MCF 10A (cell line): ENCODE results near the gene ITGA2B. TPM values are rescaled to one million over a fixed set of nuclear protein-coding genes. Genes with fewer than 3 reads are reported as not detected.

Source experiments
- BruUV-seq: library from RNA; stranded (reverse); fragments of 400-500 nt; replicated peaks from 2 replicates; lab custom pipeline; 2021; lab: Mats Ljungman, UMichigan
- CTCF ChIA-PET: fragments of 300-600 bp; sonication (Branson Sonifier 250); formaldehyde crosslinking; extraction: SDS; loops from one replicate; lab custom pipeline; 2021; ENCODE audit warnings: antibody characterized with exemption, inconsistent platforms; lab: Yijun Ruan, JAX
- POLR2A ChIA-PET: fragments of 300-600, 350-650 bp; sonication (Branson Sonifier 250); formaldehyde crosslinking; extraction: SDS; loops from one replicate; lab custom pipeline; 2020; ENCODE audit warnings: antibody characterized with exemption, inconsistent platforms; lab: Yijun Ruan, JAX
- DNase-seq: peaks from one replicate; pipeline ENCODE4 v3.0.0-alpha.2; 2018; ENCODE audit not compliant: unreplicated experiment
- H3K27ac Mint-ChIP-seq: one replicate; pipeline ENCODE4 v1.8.0; 2022; ENCODE audit warnings: mild to moderate bottlenecking, low read depth, mixed read lengths; ENCODE audit not compliant: unreplicated experiment
- H3K27me3 Mint-ChIP-seq: one replicate; pipeline ENCODE4 v1.8.0; 2022; ENCODE audit warnings: mixed read lengths; ENCODE audit not compliant: insufficient read depth, unreplicated experiment
- H3K36me3 Mint-ChIP-seq: one replicate; pipeline ENCODE4 v1.8.0; 2022; ENCODE audit warnings: mild to moderate bottlenecking, moderate library complexity, mixed read lengths; ENCODE audit not compliant: insufficient read depth, unreplicated experiment
- H3K4me1 Mint-ChIP-seq: one replicate; pipeline ENCODE4 v1.8.0; 2022; ENCODE audit warnings: mixed read lengths; ENCODE audit not compliant: insufficient read depth, unreplicated experiment
- H3K4me3 Mint-ChIP-seq: one replicate; pipeline ENCODE4 v1.8.0; 2022; ENCODE audit warnings: mild to moderate bottlenecking, moderate library complexity, mixed read lengths; ENCODE audit not compliant: unreplicated experiment
- H3K9me3 Mint-ChIP-seq: one replicate; pipeline ENCODE4 v1.8.0; 2022; ENCODE audit warnings: mixed read lengths; ENCODE audit not compliant: unreplicated experiment
- CTCF ChIP-seq: fragments of 200-600 bp; IDR thresholded peaks from one replicate; pipeline ENCODE4 v1.8.0; 2022; ENCODE audit warnings: antibody characterized with exemption, mild to moderate bottlenecking; ENCODE audit not compliant: unreplicated experiment
- intact Hi-C: fragments of 100-400 bp; cut with micrococcal nuclease; formaldehyde crosslinking; loops from 2 replicates; pipeline ENCODE4 v1.14.1; 2022
- total RNA-seq: library from RNA; stranded (reverse); gene quantifications from 2 replicates; pipeline ENCODE4 v1.2.3, GENCODE V29; 2022

ITGA2B gene
- total RNA-seq, 1 experiment from 2014 or later = 0.12 TPM

DNA sequence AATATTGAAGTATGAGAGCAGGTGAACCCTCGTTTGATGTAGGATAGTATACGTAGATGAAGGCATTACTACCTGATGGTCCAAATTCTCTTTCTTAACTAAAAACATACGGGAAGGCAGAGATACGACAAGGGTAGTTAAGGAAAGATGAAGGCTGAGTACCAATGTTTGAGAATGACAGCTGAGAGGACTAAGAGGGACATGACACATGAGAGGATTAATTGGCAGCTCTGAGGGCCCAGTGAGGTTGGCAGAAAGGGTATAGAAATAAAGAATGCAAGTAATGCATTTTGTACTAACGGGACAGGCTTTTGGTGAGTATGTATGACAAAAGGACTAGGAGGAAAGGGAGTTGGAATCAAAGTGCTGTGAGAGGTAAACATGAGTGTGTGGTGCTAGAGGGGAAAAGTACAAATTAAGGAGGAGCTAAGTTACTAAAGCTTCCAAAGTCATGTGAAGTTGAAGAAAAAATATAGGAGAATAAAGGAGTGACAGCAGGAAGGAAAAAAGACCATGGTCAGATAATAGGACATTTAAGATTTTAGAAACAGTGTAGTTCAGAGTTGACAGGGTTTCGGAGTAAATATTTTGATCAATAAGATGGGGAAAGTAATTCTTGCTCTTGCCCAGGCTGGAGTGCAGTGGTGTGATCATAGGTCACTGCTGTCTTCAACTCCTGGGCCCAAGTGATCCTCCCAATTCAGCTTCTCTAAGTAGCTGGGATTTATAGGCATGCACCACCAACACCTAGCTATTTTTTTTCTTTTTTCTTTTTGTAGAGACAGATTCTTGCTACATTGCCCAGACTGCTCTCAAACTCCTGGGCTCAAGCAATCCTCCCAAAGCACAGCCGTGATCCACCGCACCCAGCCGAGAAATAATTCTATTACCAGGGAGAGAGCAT lies 43.1 kb upstream of the ITGA2B start:
- Mint-ChIP-seq H3K4me3 (no peak overlapping the region), H3K4me1 (no peaks in the 10 kb centered on the region), H3K36me3 (peaks cover 63% of the 10 kb centered on the region), H3K9me3 (no peaks in the 10 kb centered on the region), H3K27me3 (no peaks in the 10 kb centered on the region), H3K27ac (peak overlapping the region; percentile 33)
- CTCF ChIA-PET = interaction anchor here (0.6 to 1.1 kb wide), 6 partner anchors 12 to 301 kb away, joined by 3 to 4 read pairs (median 4); no protein-coding TSS in a partner anchor
- intact Hi-C loops = no loop called here
- no peak for TF ChIP-seq CTCF
- no TSS peak for BruUV-seq
- POLR2A ChIA-PET = interaction anchor here (0.6 to 1.3 kb wide), 4 partner anchors 9 to 71 kb away, joined by 3 to 4 read pairs (median 4); partner anchors contain the start of gene GPATCH8
- no peak for DNase-seq

DNA sequence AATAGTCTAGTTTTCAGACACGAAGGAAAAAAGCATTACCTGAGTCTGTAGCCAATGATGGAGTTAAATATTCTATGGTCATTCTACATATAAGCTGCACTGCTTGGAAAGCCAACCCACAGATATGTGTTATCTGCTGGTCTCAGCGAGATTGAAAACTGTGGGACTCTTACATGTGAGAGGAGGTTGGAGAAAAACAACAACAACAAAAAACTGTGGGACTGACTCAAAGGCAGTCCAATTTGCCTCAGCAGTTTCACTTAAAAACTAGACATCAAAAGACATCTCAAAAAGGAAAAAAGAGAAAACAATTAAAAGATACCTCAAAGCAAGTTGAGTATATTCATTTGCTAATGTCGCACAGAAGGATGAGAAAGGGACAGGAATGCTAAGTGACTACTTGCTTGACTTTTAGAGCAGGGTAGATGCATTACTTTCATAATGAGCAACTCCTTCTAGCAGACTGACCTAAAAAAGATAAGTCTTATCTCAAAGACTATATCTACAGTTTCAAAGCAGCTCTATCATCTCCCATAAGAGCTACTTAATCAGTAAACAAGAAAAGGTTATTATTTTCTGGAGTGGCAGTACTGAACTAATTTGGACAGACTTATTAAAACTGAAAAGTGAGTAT lies 35.5 kb upstream of the ITGA2B start:
- TF ChIP-seq CTCF = no peak
- no peak overlapping the region for H3K27ac Mint-ChIP-seq
- CTCF ChIA-PET = interaction anchor here (0.7 kb wide), 1 partner anchor 34 kb away, joined by 4 read pairs; no protein-coding TSS in a partner anchor
- POLR2A ChIA-PET = interaction anchor here (1.2 kb wide), 1 partner anchor 10 kb away, joined by 4 read pairs; no protein-coding TSS in a partner anchor
- no peaks in the 10 kb centered on the region for H3K27me3 Mint-ChIP-seq
- no peak for DNase-seq
- no TSS peak for BruUV-seq
- no peaks in the 10 kb centered on the region for H3K9me3 Mint-ChIP-seq
- no peaks in the 10 kb centered on the region for H3K4me1 Mint-ChIP-seq
- peaks cover 48% of the 10 kb centered on the region for H3K36me3 Mint-ChIP-seq
- intact Hi-C loops = no loop called here
- H3K4me3 Mint-ChIP-seq = no peak overlapping the region

- TF ChIP-seq CTCF = no peak
- Mint-ChIP-seq H3K36me3 (peaks cover 48% of the 10 kb centered on the region), H3K4me1 (peaks cover 14% of the 10 kb centered on the region), H3K9me3 (no peaks in the 10 kb centered on the region), H3K27ac (peak overlapping the region; percentile 82), H3K27me3 (no peaks in the 10 kb centered on the region), H3K4me3 (no peak overlapping the region)
- intact Hi-C loops = loop anchor here (5.0 kb wide), 1 partner anchor 85 kb away; the partner anchor contains the start of gene GPATCH8
- peak; percentile 95 for DNase-seq
- BruUV-seq = no TSS peak
- POLR2A ChIA-PET = interaction anchor here (0.6 to 2.5 kb wide), 11 partner anchors 11 to 899 kb away, joined by 3 to 11 read pairs (median 5); partner anchors contain the start of genes GPATCH8, GRN and MAP3K14
- CTCF ChIA-PET = interaction anchor here (0.5 to 1.5 kb wide), 3 partner anchors 17 to 1002 kb away, joined by 3 to 5 read pairs (median 4); no protein-coding TSS in a partner anchor
These were observed 28.1 kb upstream of the ITGA2B start for GRCh38 chr17:44417553-44417952.
